ENCODE data around the gene CNPY1. TPM values are rescaled to one million over a fixed set of nuclear protein-coding genes. Genes with fewer than 3 reads are reported as not detected.

CNPY1 gene
- polyA plus RNA-seq, 1 donor from 2014 or later, result 0.36 TPM

DNA sequence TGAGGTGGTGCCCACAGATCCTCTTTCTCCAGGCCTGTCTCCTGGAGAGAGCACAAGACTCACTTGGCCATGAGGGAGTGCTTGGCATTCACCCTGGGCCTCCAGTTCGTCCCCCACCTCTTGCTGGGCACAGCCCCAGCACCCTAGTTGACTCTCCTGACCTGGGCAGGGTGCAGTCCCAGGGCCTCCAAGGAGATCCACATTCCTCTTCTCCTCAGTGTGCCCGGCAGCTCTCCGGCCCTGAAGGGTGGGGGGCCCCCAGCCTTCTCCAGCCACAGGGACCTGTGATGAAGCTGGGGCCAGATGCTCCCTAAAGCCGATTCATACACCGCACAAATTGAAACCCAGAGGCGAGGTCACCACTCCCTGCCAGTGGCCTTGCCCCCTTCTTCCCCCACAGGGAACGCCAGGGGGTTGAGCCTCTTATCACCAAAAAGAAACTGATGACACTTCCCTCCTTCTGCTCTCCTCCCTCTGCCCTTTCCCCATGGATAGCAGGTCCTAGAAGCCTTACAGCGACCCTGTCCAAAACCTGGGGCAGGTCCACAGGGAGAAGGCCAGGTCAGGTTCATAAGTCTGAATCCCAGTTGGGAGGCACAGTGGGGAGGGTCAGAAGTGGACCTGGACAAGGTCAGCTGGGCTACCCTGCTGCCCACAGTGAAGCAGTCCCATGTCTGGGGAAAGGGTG, 85.3 kb downstream of the CNPY1 start:
- H3K9ac ChIP-seq (ENCODE audit: low read length), result no peak overlapping the region
- H3K27ac ChIP-seq (ENCODE audit: low read length), result no peak overlapping the region
- H3K4me3 ChIP-seq (ENCODE audit: low read length), result no peak overlapping the region
- TF ChIP-seq MXI1 (conservative IDR thresholded peaks at IDR 0.05; ENCODE audit: poor library complexity, severe bottlenecking) (no peak), SMC3 (conservative IDR thresholded peaks at IDR 0.05; ENCODE audit: poor library complexity) (no peak), POLR2AphosphoS5 (IDR thresholded peaks at IDR 0.05) (no peak), EZH2 (IDR thresholded peaks at IDR 0.05; ENCODE audit: borderline replicate concordance, insufficient read depth, low read length, poor library complexity, severe bottlenecking) (no peak), RAD21 (conservative IDR thresholded peaks at IDR 0.05) (no peak), EP300 (conservative IDR thresholded peaks at IDR 0.05; ENCODE audit: poor library complexity, severe bottlenecking) (no peak), REST (IDR thresholded peaks at IDR 0.05; ENCODE audit: borderline replicate concordance) (no peak), TAF1 (IDR thresholded peaks at IDR 0.05; ENCODE audit: low read depth) (no peak)
- TF ChIP-seq, protein P1, sequence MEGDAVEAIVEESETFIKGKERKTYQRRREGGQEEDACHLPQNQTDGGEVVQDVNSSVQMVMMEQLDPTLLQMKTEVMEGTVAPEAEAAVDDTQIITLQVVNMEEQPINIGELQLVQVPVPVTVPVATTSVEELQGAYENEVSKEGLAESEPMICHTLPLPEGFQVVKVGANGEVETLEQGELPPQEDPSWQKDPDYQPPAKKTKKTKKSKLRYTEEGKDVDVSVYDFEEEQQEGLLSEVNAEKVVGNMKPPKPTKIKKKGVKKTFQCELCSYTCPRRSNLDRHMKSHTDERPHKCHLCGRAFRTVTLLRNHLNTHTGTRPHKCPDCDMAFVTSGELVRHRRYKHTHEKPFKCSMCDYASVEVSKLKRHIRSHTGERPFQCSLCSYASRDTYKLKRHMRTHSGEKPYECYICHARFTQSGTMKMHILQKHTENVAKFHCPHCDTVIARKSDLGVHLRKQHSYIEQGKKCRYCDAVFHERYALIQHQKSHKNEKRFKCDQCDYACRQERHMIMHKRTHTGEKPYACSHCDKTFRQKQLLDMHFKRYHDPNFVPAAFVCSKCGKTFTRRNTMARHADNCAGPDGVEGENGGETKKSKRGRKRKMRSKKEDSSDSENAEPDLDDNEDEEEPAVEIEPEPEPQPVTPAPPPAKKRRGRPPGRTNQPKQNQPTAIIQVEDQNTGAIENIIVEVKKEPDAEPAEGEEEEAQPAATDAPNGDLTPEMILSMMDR (IDR thresholded peaks at IDR 0.05; ENCODE audit: poor library complexity, severe bottlenecking), result no peak
- no peaks in the 10 kb centered on the region for H4K20me1 ChIP-seq (ENCODE audit: insufficient read depth)
- H3K4me2 ChIP-seq (ENCODE audit: low read length), result no peak overlapping the region
- H3K27me3 ChIP-seq (ENCODE audit: insufficient read depth, low read depth, low read length), result peaks cover 94% of the 10 kb centered on the region
- no peak overlapping the region for H2AFZ ChIP-seq (ENCODE audit: low read depth, low read length)
- H3K9me3 ChIP-seq (ENCODE audit: low read length), result no peaks in the 10 kb centered on the region
- H3F3A ChIP-seq (ENCODE audit: insufficient read depth, low read length, poor library complexity, severe bottlenecking), result no peaks in the 10 kb centered on the region
- no peaks in the 10 kb centered on the region for H3K36me3 ChIP-seq (ENCODE audit: insufficient read depth, low read length)
- H3K9me2 ChIP-seq (ENCODE audit: insufficient read depth, low read length), result no peaks in the 10 kb centered on the region
- no peaks in the 10 kb centered on the region for H3K79me2 ChIP-seq (replicated peaks; ENCODE audit: insufficient read depth, low read length)

- no peaks in the 10 kb centered on the region for H3K36me3 ChIP-seq (ENCODE audit: insufficient read depth, low read length)
- TF ChIP-seq, protein P1 (IDR thresholded peaks at IDR 0.05; ENCODE audit: poor library complexity, severe bottlenecking), result no peak
- TF ChIP-seq EP300 (conservative IDR thresholded peaks at IDR 0.05; ENCODE audit: poor library complexity, severe bottlenecking) (no peak), TAF1 (IDR thresholded peaks at IDR 0.05; ENCODE audit: low read depth) (no peak), EZH2 (IDR thresholded peaks at IDR 0.05; ENCODE audit: borderline replicate concordance, insufficient read depth, low read length, poor library complexity, severe bottlenecking) (peak; percentile 56)
- H3K9me2 ChIP-seq (ENCODE audit: insufficient read depth, low read length), result no peaks in the 10 kb centered on the region
- no peak overlapping the region for H3K4me2 ChIP-seq (ENCODE audit: low read length)
- no peaks in the 10 kb centered on the region for H3K79me2 ChIP-seq (replicated peaks; ENCODE audit: insufficient read depth, low read length)
- no peaks in the 10 kb centered on the region for H3F3A ChIP-seq (ENCODE audit: insufficient read depth, low read length, poor library complexity, severe bottlenecking)
- no peaks in the 10 kb centered on the region for H4K20me1 ChIP-seq (ENCODE audit: insufficient read depth)
- peaks cover 94% of the 10 kb centered on the region for H3K27me3 ChIP-seq (ENCODE audit: insufficient read depth, low read depth, low read length)
- no peak overlapping the region for H3K27ac ChIP-seq (ENCODE audit: low read length)
- no peak overlapping the region for H3K4me3 ChIP-seq (ENCODE audit: low read length)
- H2AFZ ChIP-seq (ENCODE audit: low read depth, low read length), result no peak overlapping the region
- no peaks in the 10 kb centered on the region for H3K9me3 ChIP-seq (ENCODE audit: low read length)
- H3K9ac ChIP-seq (ENCODE audit: low read length), result no peak overlapping the region
Observed at GRCh38 chr7:155459700-155460461, 86.5 kb downstream of the CNPY1 start.
